Fibroblast of lung (primary cell): ENCODE data around the gene SNAI3.

Experiments used
- CTCF ChIP-seq, 2 donors: IDR thresholded peaks in 1 of 2; conservative IDR thresholded peaks in 1 of 2; 1 replicate in 1 of 2; 2 replicates in 1 of 2; pipeline ENCODE4 v1.5.1; 2011 to 2012; ENCODE audit warnings: low read length in 2 of 2, control low read depth in 1 of 2, inconsistent platforms in 1 of 2, low read depth in 1 of 2, mild to moderate bottlenecking in 1 of 2
- EZH2 ChIP-seq: IDR thresholded peaks from 2 replicates; pipeline ENCODE4 v1.5.1; 2012; ENCODE audit warnings: low read length, control low read depth, mild to moderate bottlenecking; ENCODE audit errors: missing control alignments

- TF ChIP-seq CTCF (conservative IDR thresholded peaks at IDR 0.05 in 1 of 2, IDR thresholded peaks at IDR 0.05 in 1 of 2; ENCODE audit: low read depth in 1 of 2, low read length in 2 of 2): no peak
- no peak for TF ChIP-seq EZH2
Observed at GRCh38 chr16:88735616-88736015, 49.3 kb upstream of the SNAI3 start.
